Liver (tissue), 9 donors: ENCODE measurements around the gene SFMBT2. TPM values are rescaled to one million over a fixed set of nuclear protein-coding genes. Genes with fewer than 3 reads are reported as not detected.

Experiments used
- DNase-seq: peaks from one replicate; pipeline ENCODE4 v3.0.0-alpha.2; 2017; ENCODE audit warnings: low spot score
- H3K27ac ChIP-seq, 2 donors: one replicate each; pipeline ENCODE4 v1.7.0; 2013; ENCODE audit warnings: inconsistent platforms in 2 of 2, low read length in 2 of 2, control low read depth in 1 of 2, low read depth in 1 of 2, mild to moderate bottlenecking in 1 of 2
- H3K27me3 ChIP-seq, 4 donors: one replicate each; pipeline versions ENCODE4 v1.6.1 to v1.7.0; 2013; ENCODE audit warnings: low read length in 3 of 4, inconsistent platforms in 1 of 4, mild to moderate bottlenecking in 1 of 4, moderate library complexity in 1 of 4; ENCODE audit not compliant: control insufficient read depth in 4 of 4, insufficient read depth in 4 of 4
- H3K36me3 ChIP-seq, 4 donors: one replicate each; pipeline versions ENCODE4 v1.6.1 to v1.7.0; 2013; ENCODE audit warnings: low read length in 3 of 4, mild to moderate bottlenecking in 3 of 4, low read depth in 1 of 4, moderate library complexity in 1 of 4; ENCODE audit not compliant: control insufficient read depth in 4 of 4, insufficient read depth in 3 of 4
- H3K4me1 ChIP-seq, 4 donors: one replicate each; pipeline versions ENCODE4 v1.6.1 to v1.7.0; 2013; ENCODE audit warnings: low read length in 3 of 4, mild to moderate bottlenecking in 3 of 4, moderate library complexity in 1 of 4; ENCODE audit not compliant: control insufficient read depth in 4 of 4, insufficient read depth in 4 of 4
- H3K4me3 ChIP-seq, 3 donors: one replicate each; pipeline versions ENCODE4 v1.6.1 to v1.7.0; 2013; ENCODE audit warnings: low read length in 3 of 3, control low read depth in 1 of 3, low read depth in 1 of 3, mild to moderate bottlenecking in 1 of 3
- H3K9ac ChIP-seq, 2 donors: one replicate each; pipeline ENCODE4 v1.7.0; 2013; ENCODE audit warnings: low read length in 2 of 2, mild to moderate bottlenecking in 2 of 2, moderate library complexity in 2 of 2, control low read depth in 1 of 2, low read depth in 1 of 2
- H3K9me3 ChIP-seq, 4 donors: one replicate each; pipeline versions ENCODE4 v1.6.1 to v1.7.0; 2013; ENCODE audit warnings: low read length in 3 of 4; ENCODE audit not compliant: control insufficient read depth in 4 of 4
- EGR1 ChIP-seq, 2 donors: IDR thresholded peaks; 2 replicates each; pipeline ENCODE4 v1.6.1; 2016 to 2018; ENCODE audit warnings: antibody characterized with exemption in 2 of 2, low read depth in 2 of 2
- FOXA2 ChIP-seq: IDR thresholded peaks from 2 replicates; pipeline ENCODE4 v1.6.1; 2016; ENCODE audit warnings: antibody characterized with exemption
- GABPA ChIP-seq, 2 donors: IDR thresholded peaks in 1 of 2; conservative IDR thresholded peaks in 1 of 2; 2 replicates each; pipeline ENCODE4 v1.6.1; 2016; ENCODE audit warnings: antibody characterized with exemption in 2 of 2, mild to moderate bottlenecking in 1 of 2, moderate library complexity in 1 of 2
- HNF4A ChIP-seq, 2 donors: conservative IDR thresholded peaks; 2 replicates each; pipeline ENCODE4 v1.6.1; 2016; ENCODE audit warnings: antibody characterized with exemption in 2 of 2, mild to moderate bottlenecking in 2 of 2
- HNF4G ChIP-seq: IDR thresholded peaks from 2 replicates; pipeline ENCODE4 v1.6.1; 2016; ENCODE audit warnings: antibody characterized with exemption
- JUND ChIP-seq, 2 donors: IDR thresholded peaks; 2 replicates each; pipeline ENCODE4 v1.6.1; 2016; ENCODE audit warnings: antibody characterized with exemption in 2 of 2
- NR2F2 ChIP-seq: IDR thresholded peaks from 2 replicates; pipeline ENCODE4 v1.6.1; 2016; ENCODE audit warnings: antibody characterized with exemption
- RAD21 ChIP-seq, 2 donors: IDR thresholded peaks; 2 replicates each; pipeline ENCODE4 v1.6.1; 2016; ENCODE audit warnings: antibody characterized with exemption in 2 of 2, mild to moderate bottlenecking in 2 of 2
- RXRA ChIP-seq, 2 donors: IDR thresholded peaks; 2 replicates each; pipeline ENCODE4 v1.6.1; 2017 to 2018; ENCODE audit warnings: antibody characterized with exemption in 2 of 2, mild to moderate bottlenecking in 1 of 2
- SP1 ChIP-seq: IDR thresholded peaks from 2 replicates; pipeline ENCODE4 v1.6.1; 2018; ENCODE audit warnings: antibody characterized with exemption, mild to moderate bottlenecking
- YY1 ChIP-seq: IDR thresholded peaks from 2 replicates; pipeline ENCODE4 v1.6.1; 2016; ENCODE audit warnings: antibody characterized with exemption, mild to moderate bottlenecking
- WGBS: extraction: QIAGEN DNeasy Blood & Tissue Kit; methylation state at CpG from one replicate; pipeline ENCODE4 v1.1.7; 2013; 5-methylcytosine and 5-hydroxymethylcytosine counted together
- polyA plus RNA-seq, 2 donors: library from polyadenylated mRNA; stranded (reverse) in 1 of 2; unstranded in 1 of 2; fragments of 200-250 nt in 1 of 2; fragments of >200 nt in 1 of 2; fragmentation: Nextera tagmentation in 1 of 2; extraction: Ambion mirVana in 1 of 2; gene quantifications; one replicate each; pipeline versions ENCODE4 v1.2.1 to v1.2.3, GENCODE V29; 2013 to 2015
- total RNA-seq, 2 donors: library from RNA; depleted of rRNA; stranded (reverse); fragments of >200 nt; gene quantifications; one replicate each; pipeline ENCODE4 v1.2.3, GENCODE V29; 2014
- TF ChIP-seq, protein P1 (sequence below): IDR thresholded peaks from 2 replicates; pipeline ENCODE4 v1.6.1; 2016; ENCODE audit warnings: antibody characterized with exemption
- TF ChIP-seq, protein P2 (sequence below): IDR thresholded peaks from 2 replicates; pipeline ENCODE4 v1.6.1; 2016; ENCODE audit warnings: antibody characterized with exemption
- TF ChIP-seq, protein P3 (sequence below): fragments of 150-350 bp; IDR thresholded peaks from 2 replicates; pipeline ENCODE4 v1.5.1; 2017; ENCODE audit warnings: improper control_type of control experiment, low read depth, low read length; ENCODE audit not compliant: missing input control
- TF ChIP-seq, protein P4 (sequence below): IDR thresholded peaks from 2 replicates; pipeline ENCODE4 v1.6.1; 2016; ENCODE audit warnings: antibody characterized with exemption, mild to moderate bottlenecking
- TF ChIP-seq, protein P5 (sequence below): IDR thresholded peaks from 2 replicates; pipeline ENCODE4 v1.6.1; 2016; ENCODE audit warnings: antibody characterized with exemption
- donor health status: healthy.
- donor health status: healthy.
- donor health status: healthy.
- donor health status: healthy.
- donor health status: healthy.

The SFMBT2 gene
- total and polyA plus RNA-seq, 4 donors = 0.46 to 2.8 (median 1.5) TPM

DNA sequence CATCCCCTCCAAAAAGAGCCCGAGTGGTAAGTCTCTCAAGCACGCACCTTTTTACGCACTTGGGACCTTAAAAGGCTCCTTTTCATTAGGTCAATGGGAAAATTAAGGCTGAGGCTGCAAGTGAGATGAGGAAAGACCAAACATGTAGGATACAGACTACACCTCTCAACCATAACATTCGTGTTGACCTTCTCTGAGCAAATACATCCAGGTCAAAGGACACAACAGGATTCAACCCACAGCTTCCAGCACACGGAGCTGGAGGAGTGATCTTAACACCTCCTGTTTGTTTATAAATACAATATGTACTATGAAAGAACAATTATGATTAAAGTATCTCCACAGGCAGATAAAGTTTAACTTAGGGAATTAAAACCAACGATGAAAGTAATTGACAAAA is 9.7 kb downstream of the SFMBT2 start:
- Histone ChIP-seq H3K9me3 (no peaks in the 10 kb centered on the region), H3K9ac (no peak overlapping the region), H3K4me3 (no peak overlapping the region), H3K4me1 (no peaks in the 10 kb centered on the region), H3K27me3 (peaks cover 0 to 3% (median 0%) of the 10 kb centered on the region in 4 donors), H3K27ac (no peak overlapping the region), H3K36me3 (no peaks in the 10 kb centered on the region)
- no peak for DNase-seq
- 63% methylated on average over 6 of the region's 6 CpGs for WGBS
- no peak for TF ChIP-seq NR2F2
- no peak for TF ChIP-seq RXRA (IDR thresholded peaks at IDR 0.05)
- TF ChIP-seq, protein P1, sequence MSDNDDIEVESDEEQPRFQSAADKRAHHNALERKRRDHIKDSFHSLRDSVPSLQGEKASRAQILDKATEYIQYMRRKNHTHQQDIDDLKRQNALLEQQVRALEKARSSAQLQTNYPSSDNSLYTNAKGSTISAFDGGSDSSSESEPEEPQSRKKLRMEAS = no peak
- TF ChIP-seq RAD21 (IDR thresholded peaks at IDR 0.05) = no peak
- no peak for TF ChIP-seq EGR1 (IDR thresholded peaks at IDR 0.05; ENCODE audit: low read depth in 2 of 2)

DNA sequence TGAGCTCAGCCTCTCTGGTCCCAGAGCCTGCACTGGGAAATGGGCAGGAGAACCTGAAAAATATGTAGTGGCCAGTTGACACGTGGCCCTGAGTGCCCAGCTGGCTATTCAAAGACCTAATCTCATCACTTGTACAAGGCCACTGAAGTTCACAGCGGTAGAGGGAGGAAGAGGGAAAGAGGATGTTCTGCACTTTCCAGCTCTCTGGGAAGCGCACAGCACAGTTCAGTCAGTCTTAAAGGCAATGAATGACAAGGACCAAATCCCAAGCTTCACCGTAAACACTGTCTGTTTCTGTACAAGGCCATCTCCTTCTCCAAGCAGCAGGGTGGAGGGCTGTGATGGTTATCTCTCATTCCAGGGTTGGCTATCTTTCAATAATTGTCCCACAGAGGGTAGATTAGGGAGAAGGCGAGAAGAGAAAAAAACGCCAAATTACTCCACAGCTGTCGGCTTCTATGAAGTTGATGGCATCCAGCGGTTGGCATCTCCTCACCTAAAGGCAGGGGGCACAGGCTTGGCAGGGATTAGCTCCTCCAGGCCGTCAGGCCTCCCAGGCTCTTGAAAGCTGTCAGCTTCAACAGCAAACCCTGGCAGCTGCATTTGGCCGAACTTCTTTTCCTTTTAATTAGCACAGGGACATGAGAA is 10.6 kb downstream of the SFMBT2 start:
- WGBS = 83% methylated on average over 10 of the region's 10 CpGs
- H3K27ac ChIP-seq = no peak overlapping the region
- H3K4me3 ChIP-seq = no peak overlapping the region
- H3K9ac ChIP-seq = no peak overlapping the region
- H3K36me3 ChIP-seq = no peaks in the 10 kb centered on the region
- peaks cover 0 to 3% (median 0%) of the 10 kb centered on the region in 4 donors for H3K27me3 ChIP-seq
- TF ChIP-seq FOXA2 = no peak
- TF ChIP-seq HNF4G = no peak
- TF ChIP-seq, protein P2, sequence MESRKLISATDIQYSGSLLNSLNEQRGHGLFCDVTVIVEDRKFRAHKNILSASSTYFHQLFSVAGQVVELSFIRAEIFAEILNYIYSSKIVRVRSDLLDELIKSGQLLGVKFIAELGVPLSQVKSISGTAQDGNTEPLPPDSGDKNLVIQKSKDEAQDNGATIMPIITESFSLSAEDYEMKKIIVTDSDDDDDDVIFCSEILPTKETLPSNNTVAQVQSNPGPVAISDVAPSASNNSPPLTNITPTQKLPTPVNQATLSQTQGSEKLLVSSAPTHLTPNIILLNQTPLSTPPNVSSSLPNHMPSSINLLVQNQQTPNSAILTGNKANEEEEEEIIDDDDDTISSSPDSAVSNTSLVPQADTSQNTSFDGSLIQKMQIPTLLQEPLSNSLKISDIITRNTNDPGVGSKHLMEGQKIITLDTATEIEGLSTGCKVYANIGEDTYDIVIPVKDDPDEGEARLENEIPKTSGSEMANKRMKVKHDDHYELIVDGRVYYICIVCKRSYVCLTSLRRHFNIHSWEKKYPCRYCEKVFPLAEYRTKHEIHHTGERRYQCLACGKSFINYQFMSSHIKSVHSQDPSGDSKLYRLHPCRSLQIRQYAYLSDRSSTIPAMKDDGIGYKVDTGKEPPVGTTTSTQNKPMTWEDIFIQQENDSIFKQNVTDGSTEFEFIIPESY = no peak
- no peak for TF ChIP-seq GABPA (IDR thresholded peaks at IDR 0.05 in 1 of 2, conservative IDR thresholded peaks at IDR 0.05 in 1 of 2)
- TF ChIP-seq JUND (IDR thresholded peaks at IDR 0.05) = no peak
- TF ChIP-seq, protein P3, sequence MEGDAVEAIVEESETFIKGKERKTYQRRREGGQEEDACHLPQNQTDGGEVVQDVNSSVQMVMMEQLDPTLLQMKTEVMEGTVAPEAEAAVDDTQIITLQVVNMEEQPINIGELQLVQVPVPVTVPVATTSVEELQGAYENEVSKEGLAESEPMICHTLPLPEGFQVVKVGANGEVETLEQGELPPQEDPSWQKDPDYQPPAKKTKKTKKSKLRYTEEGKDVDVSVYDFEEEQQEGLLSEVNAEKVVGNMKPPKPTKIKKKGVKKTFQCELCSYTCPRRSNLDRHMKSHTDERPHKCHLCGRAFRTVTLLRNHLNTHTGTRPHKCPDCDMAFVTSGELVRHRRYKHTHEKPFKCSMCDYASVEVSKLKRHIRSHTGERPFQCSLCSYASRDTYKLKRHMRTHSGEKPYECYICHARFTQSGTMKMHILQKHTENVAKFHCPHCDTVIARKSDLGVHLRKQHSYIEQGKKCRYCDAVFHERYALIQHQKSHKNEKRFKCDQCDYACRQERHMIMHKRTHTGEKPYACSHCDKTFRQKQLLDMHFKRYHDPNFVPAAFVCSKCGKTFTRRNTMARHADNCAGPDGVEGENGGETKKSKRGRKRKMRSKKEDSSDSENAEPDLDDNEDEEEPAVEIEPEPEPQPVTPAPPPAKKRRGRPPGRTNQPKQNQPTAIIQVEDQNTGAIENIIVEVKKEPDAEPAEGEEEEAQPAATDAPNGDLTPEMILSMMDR = no peak
- no peak for TF ChIP-seq HNF4A (conservative IDR thresholded peaks at IDR 0.05)
- TF ChIP-seq SP1 = no peak
- TF ChIP-seq, protein P4, sequence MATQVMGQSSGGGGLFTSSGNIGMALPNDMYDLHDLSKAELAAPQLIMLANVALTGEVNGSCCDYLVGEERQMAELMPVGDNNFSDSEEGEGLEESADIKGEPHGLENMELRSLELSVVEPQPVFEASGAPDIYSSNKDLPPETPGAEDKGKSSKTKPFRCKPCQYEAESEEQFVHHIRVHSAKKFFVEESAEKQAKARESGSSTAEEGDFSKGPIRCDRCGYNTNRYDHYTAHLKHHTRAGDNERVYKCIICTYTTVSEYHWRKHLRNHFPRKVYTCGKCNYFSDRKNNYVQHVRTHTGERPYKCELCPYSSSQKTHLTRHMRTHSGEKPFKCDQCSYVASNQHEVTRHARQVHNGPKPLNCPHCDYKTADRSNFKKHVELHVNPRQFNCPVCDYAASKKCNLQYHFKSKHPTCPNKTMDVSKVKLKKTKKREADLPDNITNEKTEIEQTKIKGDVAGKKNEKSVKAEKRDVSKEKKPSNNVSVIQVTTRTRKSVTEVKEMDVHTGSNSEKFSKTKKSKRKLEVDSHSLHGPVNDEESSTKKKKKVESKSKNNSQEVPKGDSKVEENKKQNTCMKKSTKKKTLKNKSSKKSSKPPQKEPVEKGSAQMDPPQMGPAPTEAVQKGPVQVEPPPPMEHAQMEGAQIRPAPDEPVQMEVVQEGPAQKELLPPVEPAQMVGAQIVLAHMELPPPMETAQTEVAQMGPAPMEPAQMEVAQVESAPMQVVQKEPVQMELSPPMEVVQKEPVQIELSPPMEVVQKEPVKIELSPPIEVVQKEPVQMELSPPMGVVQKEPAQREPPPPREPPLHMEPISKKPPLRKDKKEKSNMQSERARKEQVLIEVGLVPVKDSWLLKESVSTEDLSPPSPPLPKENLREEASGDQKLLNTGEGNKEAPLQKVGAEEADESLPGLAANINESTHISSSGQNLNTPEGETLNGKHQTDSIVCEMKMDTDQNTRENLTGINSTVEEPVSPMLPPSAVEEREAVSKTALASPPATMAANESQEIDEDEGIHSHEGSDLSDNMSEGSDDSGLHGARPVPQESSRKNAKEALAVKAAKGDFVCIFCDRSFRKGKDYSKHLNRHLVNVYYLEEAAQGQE = no peak
- no peak for TF ChIP-seq NR2F2
- TF ChIP-seq RXRA (IDR thresholded peaks at IDR 0.05) = no peak
- TF ChIP-seq EGR1 (IDR thresholded peaks at IDR 0.05; ENCODE audit: low read depth in 2 of 2) = no peak
- TF ChIP-seq RAD21 (IDR thresholded peaks at IDR 0.05) = no peak
- TF ChIP-seq, protein P5, sequence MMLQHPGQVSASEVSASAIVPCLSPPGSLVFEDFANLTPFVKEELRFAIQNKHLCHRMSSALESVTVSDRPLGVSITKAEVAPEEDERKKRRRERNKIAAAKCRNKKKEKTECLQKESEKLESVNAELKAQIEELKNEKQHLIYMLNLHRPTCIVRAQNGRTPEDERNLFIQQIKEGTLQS = no peak
- TF ChIP-seq YY1 = no peak
- no peaks in the 10 kb centered on the region for H3K4me1 ChIP-seq
- no peak for DNase-seq
- H3K9me3 ChIP-seq = no peaks in the 10 kb centered on the region
